Liver (tissue), 9 donors: ENCODE data around the gene TTC23. TPM values are rescaled to one million over a fixed set of nuclear protein-coding genes. Genes with fewer than 3 reads are reported as not detected.

Experiments
- DNase-seq: peaks from one replicate; pipeline ENCODE4 v3.0.0-alpha.2; 2017; ENCODE audit warnings: low spot score
- H3K27ac ChIP-seq, 2 donors: one replicate each; pipeline ENCODE4 v1.7.0; 2013; ENCODE audit warnings: inconsistent platforms in 2 of 2, low read length in 2 of 2, control low read depth in 1 of 2, low read depth in 1 of 2, mild to moderate bottlenecking in 1 of 2
- H3K27me3 ChIP-seq, 4 donors: one replicate each; pipeline versions ENCODE4 v1.6.1 to v1.7.0; 2013; ENCODE audit warnings: low read length in 3 of 4, inconsistent platforms in 1 of 4, mild to moderate bottlenecking in 1 of 4, moderate library complexity in 1 of 4; ENCODE audit not compliant: control insufficient read depth in 4 of 4, insufficient read depth in 4 of 4
- H3K36me3 ChIP-seq, 4 donors: one replicate each; pipeline versions ENCODE4 v1.6.1 to v1.7.0; 2013; ENCODE audit warnings: low read length in 3 of 4, mild to moderate bottlenecking in 3 of 4, low read depth in 1 of 4, moderate library complexity in 1 of 4; ENCODE audit not compliant: control insufficient read depth in 4 of 4, insufficient read depth in 3 of 4
- H3K4me1 ChIP-seq, 4 donors: one replicate each; pipeline versions ENCODE4 v1.6.1 to v1.7.0; 2013; ENCODE audit warnings: low read length in 3 of 4, mild to moderate bottlenecking in 3 of 4, moderate library complexity in 1 of 4; ENCODE audit not compliant: control insufficient read depth in 4 of 4, insufficient read depth in 4 of 4
- H3K4me3 ChIP-seq, 3 donors: one replicate each; pipeline versions ENCODE4 v1.6.1 to v1.7.0; 2013; ENCODE audit warnings: low read length in 3 of 3, control low read depth in 1 of 3, low read depth in 1 of 3, mild to moderate bottlenecking in 1 of 3
- H3K9ac ChIP-seq, 2 donors: one replicate each; pipeline ENCODE4 v1.7.0; 2013; ENCODE audit warnings: low read length in 2 of 2, mild to moderate bottlenecking in 2 of 2, moderate library complexity in 2 of 2, control low read depth in 1 of 2, low read depth in 1 of 2
- H3K9me3 ChIP-seq, 4 donors: one replicate each; pipeline versions ENCODE4 v1.6.1 to v1.7.0; 2013; ENCODE audit warnings: low read length in 3 of 4; ENCODE audit not compliant: control insufficient read depth in 4 of 4
- FOXA2 ChIP-seq: IDR thresholded peaks from 2 replicates; pipeline ENCODE4 v1.6.1; 2016; ENCODE audit warnings: antibody characterized with exemption
- GABPA ChIP-seq, 2 donors: IDR thresholded peaks in 1 of 2; conservative IDR thresholded peaks in 1 of 2; 2 replicates each; pipeline ENCODE4 v1.6.1; 2016; ENCODE audit warnings: antibody characterized with exemption in 2 of 2, mild to moderate bottlenecking in 1 of 2, moderate library complexity in 1 of 2
- HNF4A ChIP-seq, 2 donors: conservative IDR thresholded peaks; 2 replicates each; pipeline ENCODE4 v1.6.1; 2016; ENCODE audit warnings: antibody characterized with exemption in 2 of 2, mild to moderate bottlenecking in 2 of 2
- NR2F2 ChIP-seq: IDR thresholded peaks from 2 replicates; pipeline ENCODE4 v1.6.1; 2016; ENCODE audit warnings: antibody characterized with exemption
- RAD21 ChIP-seq, 2 donors: IDR thresholded peaks; 2 replicates each; pipeline ENCODE4 v1.6.1; 2016; ENCODE audit warnings: antibody characterized with exemption in 2 of 2, mild to moderate bottlenecking in 2 of 2
- RXRA ChIP-seq, 2 donors: IDR thresholded peaks; 2 replicates each; pipeline ENCODE4 v1.6.1; 2017 to 2018; ENCODE audit warnings: antibody characterized with exemption in 2 of 2, mild to moderate bottlenecking in 1 of 2
- SP1 ChIP-seq: IDR thresholded peaks from 2 replicates; pipeline ENCODE4 v1.6.1; 2018; ENCODE audit warnings: antibody characterized with exemption, mild to moderate bottlenecking
- YY1 ChIP-seq: IDR thresholded peaks from 2 replicates; pipeline ENCODE4 v1.6.1; 2016; ENCODE audit warnings: antibody characterized with exemption, mild to moderate bottlenecking
- WGBS: extraction: QIAGEN DNeasy Blood & Tissue Kit; methylation state at CpG from one replicate; pipeline ENCODE4 v1.1.7; 2013; 5-methylcytosine and 5-hydroxymethylcytosine counted together
- polyA plus RNA-seq, 2 donors: library from polyadenylated mRNA; stranded (reverse) in 1 of 2; unstranded in 1 of 2; fragments of 200-250 nt in 1 of 2; fragments of >200 nt in 1 of 2; fragmentation: Nextera tagmentation in 1 of 2; extraction: Ambion mirVana in 1 of 2; gene quantifications; one replicate each; pipeline versions ENCODE4 v1.2.1 to v1.2.3, GENCODE V29; 2013 to 2015
- total RNA-seq, 2 donors: library from RNA; depleted of rRNA; stranded (reverse); fragments of >200 nt; gene quantifications; one replicate each; pipeline ENCODE4 v1.2.3, GENCODE V29; 2014
- TF ChIP-seq, protein P1 (sequence below): IDR thresholded peaks from 2 replicates; pipeline ENCODE4 v1.6.1; 2016; ENCODE audit warnings: antibody characterized with exemption
- TF ChIP-seq, protein P2 (sequence below): IDR thresholded peaks from 2 replicates; pipeline ENCODE4 v1.6.1; 2016; ENCODE audit warnings: antibody characterized with exemption
- donor health status: healthy.
- donor health status: healthy.
- donor health status: healthy.
- donor health status: healthy.
- donor health status: healthy.

The TTC23 gene
- total and polyA plus RNA-seq, 4 donors, result 3.7 to 12.3 (median 7.2) TPM

DNA sequence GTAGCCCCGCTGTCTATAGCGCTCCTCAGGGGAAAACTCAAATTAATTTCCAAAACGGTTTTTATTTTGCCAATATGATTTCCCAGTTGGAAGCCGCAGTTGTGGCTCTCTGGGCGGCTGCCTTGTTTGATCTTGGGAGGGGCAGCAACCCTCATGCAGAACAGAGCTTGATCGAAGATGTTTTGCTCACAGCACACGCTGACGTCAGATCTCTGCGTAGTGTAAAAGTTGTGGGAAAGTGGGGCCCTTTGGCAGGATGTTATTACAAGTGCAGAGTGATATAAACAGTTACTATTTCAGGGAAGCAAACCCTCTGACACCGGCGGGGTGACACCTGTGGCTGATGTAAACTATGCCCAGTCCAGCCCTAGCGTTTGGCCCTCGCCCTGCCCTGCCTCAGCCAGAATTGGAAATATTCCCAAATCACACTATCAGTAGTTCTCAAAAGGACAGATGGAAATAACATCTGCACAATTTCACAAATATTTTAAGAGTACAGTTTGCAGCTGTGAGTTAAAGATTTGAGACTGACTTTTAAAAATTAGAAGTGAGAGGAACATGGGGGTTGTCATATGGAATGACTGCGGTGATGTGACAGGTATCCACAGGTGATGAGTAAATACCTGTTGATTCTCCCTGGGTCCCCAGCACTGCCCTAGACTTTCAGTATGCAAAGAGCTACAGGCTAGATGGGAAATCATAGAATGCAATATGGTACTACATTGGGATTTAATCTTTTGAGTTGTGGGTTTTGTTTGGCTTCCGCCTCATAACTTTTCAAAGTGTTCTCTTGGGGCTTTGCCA lies 142.8 kb downstream of the TTC23 start:
- no peaks in the 10 kb centered on the region for H3K27me3 ChIP-seq
- no peaks in the 10 kb centered on the region for H3K9me3 ChIP-seq
- no peak for TF ChIP-seq RXRA (IDR thresholded peaks at IDR 0.05)
- no peak for TF ChIP-seq GABPA (IDR thresholded peaks at IDR 0.05 in 1 of 2, conservative IDR thresholded peaks at IDR 0.05 in 1 of 2)
- no peak for TF ChIP-seq FOXA2
- no peak for TF ChIP-seq HNF4A (conservative IDR thresholded peaks at IDR 0.05)
- TF ChIP-seq YY1, result no peak
- TF ChIP-seq NR2F2, result peak; percentile 24
- no peak for TF ChIP-seq RAD21 (IDR thresholded peaks at IDR 0.05)
- TF ChIP-seq, protein P1, sequence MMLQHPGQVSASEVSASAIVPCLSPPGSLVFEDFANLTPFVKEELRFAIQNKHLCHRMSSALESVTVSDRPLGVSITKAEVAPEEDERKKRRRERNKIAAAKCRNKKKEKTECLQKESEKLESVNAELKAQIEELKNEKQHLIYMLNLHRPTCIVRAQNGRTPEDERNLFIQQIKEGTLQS, result no peak
- no peak overlapping the region for H3K9ac ChIP-seq
- no peak for DNase-seq
- H3K4me1 ChIP-seq, result peaks cover 5 to 22% (median 17%) of the 10 kb centered on the region in 4 donors
- 58% methylated on average over 15 of the region's 15 CpGs for WGBS
- no peaks in the 10 kb centered on the region for H3K36me3 ChIP-seq
- peak overlapping the region; percentile 14 to 41 for H3K27ac ChIP-seq
- H3K4me3 ChIP-seq, result peak overlapping the region in 1 of 3 donors; percentile 49

DNA sequence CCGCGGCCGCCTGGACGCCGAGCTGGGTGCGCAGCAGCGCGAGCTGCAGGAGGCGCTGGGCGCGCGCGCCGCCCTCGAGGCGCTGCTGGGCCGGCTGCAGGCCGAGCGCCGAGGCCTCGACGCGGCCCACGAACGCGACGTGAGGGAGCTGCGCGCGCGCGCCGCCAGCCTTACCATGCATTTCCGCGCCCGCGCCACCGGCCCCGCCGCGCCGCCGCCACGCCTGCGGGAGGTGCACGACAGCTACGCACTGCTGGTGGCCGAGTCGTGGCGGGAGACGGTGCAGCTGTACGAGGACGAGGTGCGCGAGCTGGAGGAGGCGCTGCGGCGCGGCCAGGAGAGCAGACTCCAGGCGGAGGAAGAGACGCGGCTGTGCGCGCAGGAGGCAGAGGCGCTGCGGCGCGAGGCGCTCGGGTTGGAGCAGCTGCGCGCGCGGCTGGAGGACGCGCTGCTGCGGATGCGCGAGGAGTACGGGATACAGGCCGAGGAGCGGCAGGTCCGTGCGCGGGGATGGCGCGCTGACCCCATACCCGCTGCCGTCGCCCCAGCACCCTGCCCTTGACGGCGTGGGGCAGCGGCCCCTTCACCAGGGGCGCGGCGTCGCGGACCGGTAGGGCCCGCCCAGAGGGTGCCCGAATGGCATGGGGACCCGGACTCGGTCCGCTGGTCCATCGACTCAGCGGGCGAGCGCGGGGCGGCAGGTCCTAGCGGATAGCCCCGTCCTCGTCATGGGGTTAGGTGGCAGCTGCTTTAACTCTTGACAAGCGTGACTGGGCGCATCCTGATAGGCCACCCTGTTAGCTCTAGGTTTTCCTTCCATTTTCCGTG lies 143.7 kb downstream of the TTC23 start:
- peak overlapping the region; percentile 34 to 41 for H3K27ac ChIP-seq

More for the DNA sequence above, 143.7 kb downstream of the TTC23 start:
- no peak overlapping the region for H3K9ac ChIP-seq
- no peaks in the 10 kb centered on the region for H3K9me3 ChIP-seq
- peak overlapping the region in 2 of 3 donors; percentile 33 to 49 for H3K4me3 ChIP-seq
- H3K4me1 ChIP-seq, result peaks cover 5 to 21% (median 17%) of the 10 kb centered on the region in 4 donors
- 11% methylated on average over 116 of the region's 116 CpGs for WGBS
- peak; percentile 43 for DNase-seq
- no peaks in the 10 kb centered on the region for H3K27me3 ChIP-seq
- no peaks in the 10 kb centered on the region for H3K36me3 ChIP-seq
- TF ChIP-seq SP1, result no peak
- no peak for TF ChIP-seq NR2F2
- TF ChIP-seq, protein P2, sequence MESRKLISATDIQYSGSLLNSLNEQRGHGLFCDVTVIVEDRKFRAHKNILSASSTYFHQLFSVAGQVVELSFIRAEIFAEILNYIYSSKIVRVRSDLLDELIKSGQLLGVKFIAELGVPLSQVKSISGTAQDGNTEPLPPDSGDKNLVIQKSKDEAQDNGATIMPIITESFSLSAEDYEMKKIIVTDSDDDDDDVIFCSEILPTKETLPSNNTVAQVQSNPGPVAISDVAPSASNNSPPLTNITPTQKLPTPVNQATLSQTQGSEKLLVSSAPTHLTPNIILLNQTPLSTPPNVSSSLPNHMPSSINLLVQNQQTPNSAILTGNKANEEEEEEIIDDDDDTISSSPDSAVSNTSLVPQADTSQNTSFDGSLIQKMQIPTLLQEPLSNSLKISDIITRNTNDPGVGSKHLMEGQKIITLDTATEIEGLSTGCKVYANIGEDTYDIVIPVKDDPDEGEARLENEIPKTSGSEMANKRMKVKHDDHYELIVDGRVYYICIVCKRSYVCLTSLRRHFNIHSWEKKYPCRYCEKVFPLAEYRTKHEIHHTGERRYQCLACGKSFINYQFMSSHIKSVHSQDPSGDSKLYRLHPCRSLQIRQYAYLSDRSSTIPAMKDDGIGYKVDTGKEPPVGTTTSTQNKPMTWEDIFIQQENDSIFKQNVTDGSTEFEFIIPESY, result no peak
- TF ChIP-seq, protein P1, result no peak
